ENCODE results near the gene SFTPB.
"Not testable (repeated sequence)": the region's sequence is repeated elsewhere in the genome, so short reads cannot be mapped to it uniquely, and the experiment has no call there.

SFTPB gene

GRCh38 chr2:85680707-85681371 is 12.8 kb upstream of the SFTPB start:
- DNase-seq (ENCODE audit: low read depth), result no peak
- H3K4me3 ChIP-seq (ENCODE audit: low read depth, low read length), result no peak overlapping the region

DNA sequence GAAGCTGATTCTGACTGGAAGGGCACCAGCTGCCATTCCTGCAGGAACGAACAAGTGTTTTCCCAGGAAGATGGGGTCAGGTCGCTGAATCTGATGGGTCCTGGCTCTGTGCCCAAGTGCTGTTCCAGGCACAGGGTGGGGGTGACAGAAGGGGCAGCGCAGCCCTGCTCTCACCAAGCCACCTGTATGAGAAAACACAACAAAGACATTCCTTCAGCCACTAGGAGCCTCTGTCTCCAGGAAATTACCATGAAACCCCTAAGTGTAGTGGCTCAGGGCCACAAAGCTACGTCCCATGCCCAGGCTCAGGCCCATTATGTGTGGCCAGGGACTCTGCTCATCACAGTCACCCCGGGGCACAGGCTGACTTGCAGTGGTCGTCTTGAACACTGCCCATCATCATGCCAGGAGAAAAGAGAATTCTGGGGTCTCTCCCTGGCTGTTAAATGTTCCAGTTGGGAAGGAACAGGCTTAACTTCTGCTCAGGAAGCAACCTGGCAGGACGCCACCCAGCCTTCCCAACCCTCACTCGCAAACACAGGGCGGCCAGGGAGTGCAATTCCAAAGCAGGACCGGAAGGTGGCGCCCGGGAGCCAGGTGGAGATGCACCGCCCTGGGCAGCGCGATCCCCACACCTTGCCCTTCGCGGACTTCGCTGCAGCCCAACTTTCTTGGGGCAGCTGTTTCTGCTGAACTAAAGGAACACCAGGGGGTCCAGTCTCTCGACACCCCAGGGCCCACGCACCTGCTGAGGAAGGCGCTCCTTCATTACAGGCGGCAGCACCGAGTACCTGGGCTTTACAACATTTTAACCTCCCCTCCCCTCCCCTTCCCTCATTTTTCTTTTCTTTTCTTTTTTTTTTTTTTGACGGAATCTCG is 11.0 kb upstream of the SFTPB start:
- no peak overlapping the region for H3K4me3 ChIP-seq (ENCODE audit: low read depth, low read length)
- peak; percentile 25 for DNase-seq (ENCODE audit: low read depth)

GRCh38 chr2:85678377-85678776 is 10.4 kb upstream of the SFTPB start:
- DNase-seq (ENCODE audit: low read depth), result no peak

GRCh38 chr2:85675866-85676548 is 8.0 kb upstream of the SFTPB start:
- no peak for DNase-seq (ENCODE audit: low read depth)
- no peak overlapping the region for H3K4me3 ChIP-seq (ENCODE audit: low read depth, low read length)

More at GRCh38 chr2:85678377-85678776, 10.4 kb upstream of the SFTPB start:
- no peak overlapping the region for H3K4me3 ChIP-seq (ENCODE audit: low read depth, low read length)

- no peak for DNase-seq (ENCODE audit: low read depth)
- H3K4me3 ChIP-seq (ENCODE audit: low read depth, low read length), result no peak overlapping the region
These were observed 7.4 kb upstream of the SFTPB start for GRCh38 chr2:85675427-85675826.

- no peak overlapping the region for H3K4me3 ChIP-seq (ENCODE audit: low read depth, low read length)
- no peak for DNase-seq (ENCODE audit: low read depth)
These were observed 6.4 kb upstream of the SFTPB start for GRCh38 chr2:85674417-85674816.

DNA sequence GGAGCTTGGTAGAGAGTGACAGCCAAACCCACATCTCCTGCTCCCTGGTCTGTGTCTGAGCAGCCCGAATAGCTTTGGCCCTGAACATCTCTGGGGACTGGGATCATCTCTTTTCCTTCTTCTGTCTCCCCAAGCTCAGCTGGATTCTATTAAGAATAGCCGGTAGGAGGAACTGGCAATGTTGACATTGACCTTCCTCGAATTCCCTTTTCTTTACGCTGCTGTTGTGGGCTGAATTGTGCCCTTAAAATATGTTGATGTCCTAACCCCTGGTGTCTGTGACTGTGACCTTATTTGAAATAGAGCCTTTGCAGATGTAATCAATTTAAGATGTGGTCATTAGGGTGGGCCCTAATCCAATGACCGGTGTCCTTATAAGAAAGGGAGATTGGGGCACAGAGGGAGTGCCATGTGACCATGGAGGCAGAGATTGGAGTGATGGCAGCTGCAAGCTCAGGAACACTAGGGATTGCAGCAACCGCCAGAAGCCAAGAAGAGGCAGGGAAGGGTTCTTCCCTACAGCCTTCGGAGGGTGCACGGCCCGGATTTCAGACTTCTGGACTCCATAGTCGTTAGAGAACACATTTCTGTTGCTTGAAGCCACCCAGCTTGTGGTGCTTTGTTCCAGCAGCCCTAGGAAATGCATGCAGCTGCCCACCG is 5.8 kb upstream of the SFTPB start:
- no peak for DNase-seq (ENCODE audit: low read depth)
- no peak overlapping the region for H3K4me3 ChIP-seq (ENCODE audit: low read depth, low read length)

GRCh38 chr2:85672456-85672855 is 4.5 kb upstream of the SFTPB start:
- H3K4me3 ChIP-seq (ENCODE audit: low read depth, low read length), result no peak overlapping the region
- no peak for DNase-seq (ENCODE audit: low read depth)

GRCh38 chr2:85670416-85670815 is 2.4 kb upstream of the SFTPB start:
- not testable (repeated sequence) for DNase-seq (ENCODE audit: low read depth); H3K4me3 ChIP-seq (ENCODE audit: low read depth, low read length)

DNA sequence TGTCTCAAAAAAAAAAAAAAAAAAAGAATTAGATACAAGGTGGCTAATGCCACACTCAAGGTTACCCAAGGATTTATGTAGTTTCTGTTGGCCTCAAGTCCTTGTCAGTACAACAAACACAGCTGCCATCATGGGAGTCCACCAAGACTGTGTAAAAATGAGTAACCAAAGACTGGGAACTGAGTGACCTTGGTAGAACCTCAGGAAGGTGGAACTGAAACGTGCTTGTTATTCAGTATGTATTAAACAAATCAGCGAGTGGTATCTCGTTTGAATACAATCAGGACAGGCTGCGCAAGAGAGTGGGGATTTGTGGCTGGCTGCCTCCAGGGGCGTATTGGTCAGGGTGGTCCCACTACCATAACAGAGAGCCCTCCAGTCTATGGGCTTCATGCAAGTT is 1.6 kb upstream of the SFTPB start:
- H3K4me3 ChIP-seq (ENCODE audit: low read depth, low read length), result no peak overlapping the region
- DNase-seq (ENCODE audit: low read depth), result no peak

- no peak overlapping the region for H3K4me3 ChIP-seq (ENCODE audit: low read depth, low read length)
- DNase-seq (ENCODE audit: low read depth), result no peak
These were observed 801 bp upstream of the SFTPB start for GRCh38 chr2:85668857-85669142.

DNA sequence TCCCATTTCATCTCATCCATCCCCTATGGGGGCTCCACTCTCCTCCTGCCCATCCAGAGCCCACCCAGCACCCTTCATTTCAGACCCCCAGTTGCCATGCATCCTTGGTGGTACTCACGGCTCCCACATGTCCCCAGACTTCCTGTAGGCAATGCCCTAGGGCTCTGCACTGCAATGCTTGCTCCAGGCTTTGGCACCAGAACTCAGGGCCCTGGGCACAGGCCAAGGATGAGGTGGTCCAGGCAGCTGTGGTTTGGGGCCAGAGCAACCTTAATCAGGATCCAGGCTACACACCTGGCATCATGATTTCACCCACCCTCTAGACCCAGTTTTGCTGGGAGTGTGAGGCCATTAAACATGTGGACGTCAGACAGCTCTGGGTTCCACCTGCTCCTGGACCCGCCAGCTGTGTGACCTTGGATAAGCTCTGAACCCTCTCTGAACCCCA is 414 bp downstream of the SFTPB start:
- no peak overlapping the region for H3K4me3 ChIP-seq (ENCODE audit: low read depth, low read length)
- DNase-seq (ENCODE audit: low read depth), result no peak

- DNase-seq (ENCODE audit: low read depth), result no peak
- no peak overlapping the region for H3K4me3 ChIP-seq (ENCODE audit: low read depth, low read length)
These were observed 1.3 kb downstream of the SFTPB start for GRCh38 chr2:85666435-85667316.

GRCh38 chr2:85666016-85666415 is 2.0 kb downstream of the SFTPB start:
- H3K4me3 ChIP-seq (ENCODE audit: low read depth, low read length), result no peak overlapping the region
- DNase-seq (ENCODE audit: low read depth), result no peak

DNA sequence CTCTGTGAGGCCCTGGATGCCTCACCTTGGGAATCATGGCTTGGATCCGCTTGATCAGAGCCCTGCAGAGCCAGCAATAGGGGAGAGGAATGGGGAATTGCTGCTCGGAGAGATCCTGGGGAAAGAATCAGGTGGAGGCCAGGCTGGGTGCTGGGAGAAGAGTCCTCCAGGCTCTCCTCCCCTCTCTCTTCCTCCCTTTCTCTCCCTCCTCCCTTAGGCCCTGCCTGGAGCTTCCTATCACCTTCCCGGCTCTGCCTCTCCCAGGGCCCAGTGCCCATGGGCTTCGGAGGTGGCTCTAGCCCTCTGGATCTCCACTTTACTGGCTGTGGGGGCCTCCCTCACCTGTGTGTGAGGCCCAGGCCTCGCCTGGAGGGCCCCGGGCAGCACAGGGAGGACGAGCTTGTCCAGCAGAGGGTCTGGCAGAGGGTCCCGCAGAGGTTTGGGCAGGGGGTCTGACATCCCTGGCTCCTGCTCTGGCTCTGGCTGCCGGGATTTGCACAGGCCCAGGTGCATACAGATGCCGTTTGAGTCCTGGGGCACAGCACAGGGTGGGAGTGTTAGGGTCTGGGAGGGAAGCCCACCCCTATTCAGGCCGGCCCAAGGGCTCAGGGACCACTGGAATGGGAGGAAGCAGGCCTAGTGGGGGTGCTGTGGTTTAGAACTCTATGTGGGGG is 2.6 kb downstream of the SFTPB start:
- DNase-seq (ENCODE audit: low read depth), result no peak
- H3K4me3 ChIP-seq (ENCODE audit: low read depth, low read length), result no peak overlapping the region

- no peak for DNase-seq (ENCODE audit: low read depth)
These were observed 4.1 kb downstream of the SFTPB start for GRCh38 chr2:85663594-85664565.

DNA sequence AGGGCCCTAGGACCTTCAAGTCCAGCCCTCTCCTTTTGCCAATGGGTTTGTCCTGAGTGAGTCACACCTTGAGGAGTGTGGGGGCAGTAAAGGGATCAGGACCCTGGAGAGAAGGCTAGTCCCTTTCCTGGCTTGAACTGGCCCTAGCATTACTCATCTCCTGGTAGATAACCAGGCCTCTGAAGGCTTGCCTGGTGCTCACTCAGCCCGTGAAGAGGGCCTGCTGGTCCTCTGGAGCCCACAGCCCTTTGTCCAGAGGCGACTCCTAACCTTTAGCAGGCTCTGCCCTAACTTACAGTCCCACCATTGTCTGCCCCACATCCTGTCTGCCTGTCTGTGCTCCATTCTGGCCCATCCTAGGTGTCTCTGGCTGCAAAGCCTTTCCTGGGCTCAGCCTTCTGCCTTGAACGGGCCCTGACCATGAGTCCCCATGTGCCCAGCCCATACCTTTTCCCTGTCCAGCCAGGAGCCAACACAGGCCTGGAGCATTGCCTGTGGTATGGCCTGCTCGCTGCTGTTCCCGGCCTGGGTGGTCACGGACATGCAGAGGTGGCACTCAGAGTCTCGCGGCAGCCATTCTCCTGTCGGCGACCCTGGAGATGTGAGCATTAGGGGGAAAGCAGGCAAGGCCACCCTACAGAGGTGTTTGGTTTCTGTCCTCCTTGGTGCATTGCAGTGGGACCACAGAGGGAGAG is 5.0 kb downstream of the SFTPB start:
- DNase-seq (ENCODE audit: low read depth), result peak; percentile 76
- no peak overlapping the region for H3K4me3 ChIP-seq (ENCODE audit: low read depth, low read length)

More at GRCh38 chr2:85663594-85664565, 4.1 kb downstream of the SFTPB start:
- H3K4me3 ChIP-seq (ENCODE audit: low read depth, low read length), result no peak overlapping the region

Measured in skeletal muscle cell (primary cell).